NOMO-1 treated with dmso at 0.1 percent for 144 hours (cell line): ENCODE measurements around the gene GNS.
"Not testable (repeated sequence)": the region's sequence is repeated elsewhere in the genome, so short reads cannot be mapped to it uniquely, and the experiment has no call there.

ENCODE experiments used
- DNase-seq: peaks from one replicate; lab custom pipeline; 2025; ENCODE audit not compliant: unreplicated experiment; lab: John Stamatoyannopoulos, UW

The GNS gene

DNA sequence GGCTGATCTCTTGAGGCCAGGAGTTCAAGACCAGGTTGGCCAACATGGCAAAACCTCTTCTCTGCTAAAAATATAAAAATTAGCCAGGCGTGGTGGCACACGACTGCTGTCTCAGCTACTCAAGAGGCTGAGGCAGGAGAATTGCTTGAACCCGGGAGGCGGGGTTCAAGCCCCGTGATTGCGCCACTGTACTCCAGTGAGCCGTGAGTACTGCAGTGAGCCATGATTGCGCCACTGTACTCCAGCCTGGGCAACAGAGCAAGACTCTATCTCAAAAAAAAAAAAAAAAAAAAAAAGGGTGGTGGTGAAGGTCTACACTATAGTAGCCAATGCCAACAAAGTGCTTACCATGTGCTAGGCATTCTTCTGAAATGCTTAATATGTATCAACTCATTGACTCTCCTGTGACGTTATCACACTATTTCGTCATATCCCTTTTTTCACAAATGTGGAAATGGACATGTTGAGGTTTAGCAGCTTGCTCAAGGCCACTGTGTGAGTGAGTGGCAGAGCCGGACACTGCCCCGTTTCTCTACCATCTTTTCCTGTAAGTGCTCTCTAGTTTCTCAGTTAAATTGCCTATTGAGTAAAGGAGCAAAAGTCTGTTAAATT lies 59.6 kb downstream of the GNS start:
- DNase-seq = no peak

DNA sequence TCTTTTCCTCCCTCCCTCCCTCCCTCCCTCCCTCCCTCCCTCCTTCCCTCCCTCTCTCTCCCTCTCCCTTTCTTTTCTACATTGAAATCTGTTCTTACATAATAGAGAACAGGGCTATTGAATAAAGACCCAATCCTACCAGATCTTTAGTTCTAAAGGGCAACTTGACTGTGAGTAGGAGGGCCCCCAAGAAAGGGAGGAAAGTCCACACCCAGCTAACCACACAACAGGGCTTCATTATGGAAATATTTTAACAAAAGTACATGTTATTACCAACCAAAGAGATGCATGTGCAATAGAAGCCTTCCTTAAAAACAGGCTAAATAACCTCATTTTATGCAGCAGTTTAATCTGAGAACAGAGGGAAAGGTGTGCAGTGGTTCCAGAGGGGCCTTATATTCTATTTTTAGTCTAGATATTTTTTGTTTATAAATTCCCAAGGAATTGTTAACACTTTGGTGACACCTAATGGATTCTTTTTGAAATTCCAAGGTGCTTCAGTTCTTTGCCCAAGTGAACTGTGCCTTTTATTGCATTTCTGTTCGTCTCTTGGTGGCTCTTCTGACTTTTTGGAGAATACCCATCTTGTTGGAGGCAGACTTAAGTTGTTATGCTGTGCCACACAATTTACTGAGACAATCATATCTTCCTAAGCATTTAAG lies 63.0 kb downstream of the GNS start:
- no peak for DNase-seq

DNA sequence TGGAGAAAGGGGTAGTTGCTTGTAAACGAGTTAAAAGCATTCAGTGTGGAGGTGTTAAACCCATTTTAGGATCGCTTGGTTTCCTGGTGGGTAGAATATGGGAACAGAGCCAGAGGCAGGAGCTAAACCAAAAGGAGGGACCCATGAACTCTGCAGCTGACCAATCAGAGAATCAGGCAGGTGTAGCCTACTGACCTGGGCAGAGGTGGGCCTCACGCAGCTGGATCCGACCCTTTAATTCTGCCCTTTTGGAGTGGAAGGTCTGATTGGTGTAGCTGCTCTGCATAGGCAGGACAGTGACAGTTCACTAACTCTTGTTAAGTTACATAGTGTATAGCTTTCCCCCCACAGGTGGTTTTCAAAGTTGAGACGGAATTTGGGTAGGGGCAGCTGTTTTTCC lies 63.7 kb downstream of the GNS start:
- no peak for DNase-seq

DNA sequence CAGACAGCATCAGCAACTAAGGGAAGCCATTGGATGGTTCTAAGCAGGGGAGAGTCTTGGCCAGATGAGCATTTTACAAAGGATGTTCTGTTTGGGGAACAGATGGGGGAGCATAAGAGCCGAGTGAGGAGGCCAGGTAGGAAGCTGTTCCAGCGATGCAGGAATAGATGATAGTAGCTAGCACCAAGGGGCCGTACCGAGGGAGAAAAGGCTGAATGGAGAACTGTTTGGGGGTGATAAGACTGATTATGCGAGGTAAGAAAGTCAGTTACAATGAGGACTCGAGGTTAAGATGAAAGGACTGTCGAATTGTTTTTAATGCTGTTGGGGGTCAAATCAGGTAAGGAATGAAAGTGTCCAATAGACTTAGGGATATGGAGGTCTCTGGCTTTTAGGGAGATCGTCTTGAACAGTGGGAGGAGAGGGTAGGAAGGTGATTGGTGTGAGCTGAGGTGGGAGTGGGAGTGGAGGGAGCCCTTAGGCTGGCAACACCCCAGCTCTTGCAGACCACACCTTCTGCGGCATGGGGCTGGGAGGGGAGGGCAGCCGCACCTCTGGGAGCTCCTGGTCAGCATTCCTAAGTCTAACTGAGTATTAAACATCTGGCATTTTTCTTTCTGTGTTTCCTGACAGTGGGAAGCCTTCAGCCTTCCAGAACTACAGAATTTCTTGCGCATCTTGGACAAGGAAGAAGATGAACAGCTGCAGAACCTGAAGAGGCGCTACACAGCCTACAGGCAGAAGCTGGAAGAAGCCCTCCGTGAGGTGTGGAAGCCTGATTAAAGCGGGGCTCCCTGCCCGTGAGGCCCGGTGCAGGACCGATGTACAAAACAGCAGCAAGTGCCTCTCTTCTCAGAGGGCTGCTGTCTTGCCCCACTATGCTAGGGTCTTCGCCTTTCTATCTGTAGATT lies 64.8 kb downstream of the GNS start:
- no peak for DNase-seq

DNA sequence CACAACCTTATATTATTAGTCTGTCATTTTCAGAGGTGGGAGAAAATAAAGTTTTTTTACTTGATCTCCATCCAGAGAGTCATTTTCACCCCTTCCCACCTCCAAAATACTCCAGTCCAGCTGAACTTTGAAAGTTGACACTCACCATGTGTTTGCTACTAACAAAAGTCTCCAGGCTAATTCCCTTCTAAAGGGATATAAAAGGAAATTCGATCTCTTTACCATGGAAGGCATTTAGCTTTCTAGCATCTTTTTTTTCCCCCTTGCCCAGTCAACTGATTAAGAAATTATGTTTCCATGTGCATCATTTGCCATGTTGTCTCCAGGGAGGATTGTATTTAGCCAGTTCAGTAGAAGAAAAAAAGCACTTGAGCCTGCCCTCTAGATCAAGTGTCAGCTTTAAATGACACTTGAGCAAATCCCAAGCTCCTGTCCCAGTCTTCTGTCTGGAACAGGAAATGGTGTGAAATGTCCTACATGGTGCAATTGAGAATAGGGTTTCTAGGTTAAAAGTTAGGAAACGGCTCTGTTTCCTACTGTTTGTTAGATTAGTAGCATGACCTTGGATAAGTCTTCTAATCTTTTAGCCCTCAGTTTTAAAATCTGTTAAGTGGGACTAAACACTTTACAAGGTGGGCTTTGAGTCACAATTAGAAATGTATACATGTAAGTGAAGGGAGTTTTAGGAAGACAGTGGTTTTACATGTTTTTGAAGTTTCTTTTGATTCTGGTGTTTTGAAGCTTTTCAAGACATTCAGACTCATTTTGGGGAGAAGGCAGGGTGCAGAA lies 67.2 kb downstream of the GNS start:
- no peak for DNase-seq

DNA sequence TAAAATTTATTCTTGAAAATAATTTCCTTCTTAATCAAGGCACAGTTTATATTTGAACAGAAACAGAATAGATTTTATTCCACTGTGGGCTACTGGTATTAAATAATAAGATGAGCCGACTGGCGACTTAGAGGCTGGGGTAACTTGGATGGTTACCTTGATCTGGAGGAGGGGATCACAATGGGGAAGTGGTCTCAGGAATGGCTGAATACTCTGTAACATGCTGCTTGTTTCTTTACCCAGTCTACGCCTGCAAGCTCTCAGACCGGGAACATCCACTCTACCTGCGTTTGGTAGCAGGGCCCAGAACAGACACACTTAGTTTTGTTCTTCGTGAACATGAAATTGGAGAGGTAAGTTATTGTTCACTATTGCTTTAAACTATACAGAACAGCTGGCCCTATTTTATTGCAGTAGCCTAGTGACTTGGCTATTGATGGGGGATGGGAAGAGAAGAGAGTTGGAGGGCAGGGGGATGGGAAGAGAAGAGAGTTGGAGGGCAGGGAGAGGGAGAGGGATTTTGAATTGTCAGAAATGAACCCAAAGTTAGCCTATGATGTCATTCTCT lies 67.9 kb downstream of the GNS start:
- DNase-seq = no peak

DNA sequence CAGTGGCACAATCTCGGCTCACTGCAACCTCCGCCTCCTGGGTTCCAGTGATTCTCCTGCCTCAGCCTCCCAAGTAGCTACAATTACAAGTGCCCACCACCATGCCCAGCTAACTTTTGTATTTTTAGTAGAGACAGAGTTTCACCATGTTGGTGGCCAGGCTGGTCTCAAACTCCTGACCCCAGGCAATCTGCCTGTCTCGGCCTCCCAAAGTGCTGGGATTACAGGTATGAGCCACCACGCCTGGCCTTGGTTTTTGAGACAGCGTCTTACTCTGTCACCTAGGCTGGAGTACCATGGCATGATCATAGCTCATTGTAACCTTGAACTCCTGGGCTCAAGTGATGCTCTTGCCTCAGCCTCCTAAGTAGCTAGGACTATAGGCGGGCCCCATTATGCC lies 69.0 kb downstream of the GNS start:
- DNase-seq = not testable (repeated sequence)

DNA sequence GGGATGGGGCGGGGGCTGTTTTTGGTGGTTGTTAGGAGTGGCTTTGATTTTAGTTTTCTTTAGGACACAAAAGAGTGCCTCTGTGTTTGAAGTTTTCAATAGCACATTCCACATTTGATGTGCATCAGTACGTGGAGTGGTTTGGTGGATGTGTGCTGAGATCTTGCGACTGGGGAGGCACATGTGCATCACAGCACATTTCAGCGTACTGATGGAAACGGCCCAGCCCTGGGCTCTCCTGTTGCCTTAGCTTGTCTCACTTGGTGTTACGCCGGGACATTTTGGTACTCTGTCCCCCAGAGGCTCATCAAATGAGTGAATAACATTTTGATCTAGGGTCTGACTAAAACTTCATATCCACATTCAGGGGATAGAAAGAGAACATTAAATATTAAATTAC lies 70.5 kb downstream of the GNS start:
- DNase-seq = no peak

DNA sequence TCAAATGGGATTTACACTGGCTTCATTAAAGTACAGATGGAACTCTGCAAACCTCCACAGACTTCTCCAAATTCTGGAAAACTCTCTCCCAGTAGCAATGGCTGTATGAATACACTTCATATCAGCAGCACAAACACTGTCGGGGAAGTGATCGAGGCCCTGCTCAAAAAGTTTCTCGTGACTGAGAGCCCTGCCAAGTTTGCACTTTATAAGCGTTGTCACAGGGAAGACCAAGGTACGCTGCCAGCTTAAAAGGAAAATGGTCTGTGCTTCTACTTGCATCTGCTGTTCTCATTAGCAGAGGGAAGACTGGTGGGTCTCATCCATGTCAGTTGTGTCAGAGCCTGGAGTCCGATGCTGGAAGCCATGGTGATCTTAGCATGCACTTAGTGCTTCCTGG lies 71.0 kb downstream of the GNS start:
- DNase-seq = no peak

DNA sequence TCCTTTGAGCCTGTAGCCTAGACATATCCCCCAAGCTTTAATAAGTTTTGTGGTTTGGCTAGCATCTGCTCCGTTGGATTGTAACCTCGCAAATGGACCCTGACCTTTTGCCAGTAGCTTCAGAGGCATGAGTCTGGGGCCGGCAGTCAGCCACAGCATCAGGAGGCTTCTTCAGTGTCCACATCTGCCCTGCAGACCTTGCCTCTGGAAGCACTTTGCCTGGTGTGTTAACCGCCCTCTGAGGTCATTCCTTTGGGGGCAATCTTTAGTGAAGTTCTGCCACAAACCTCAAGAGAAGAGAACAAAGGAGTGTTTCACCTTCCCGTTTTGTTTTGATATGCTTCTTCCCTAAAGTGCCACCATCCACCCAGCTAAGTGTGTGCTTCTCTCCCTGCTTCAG lies 71.4 kb downstream of the GNS start:
- DNase-seq = no peak

DNA sequence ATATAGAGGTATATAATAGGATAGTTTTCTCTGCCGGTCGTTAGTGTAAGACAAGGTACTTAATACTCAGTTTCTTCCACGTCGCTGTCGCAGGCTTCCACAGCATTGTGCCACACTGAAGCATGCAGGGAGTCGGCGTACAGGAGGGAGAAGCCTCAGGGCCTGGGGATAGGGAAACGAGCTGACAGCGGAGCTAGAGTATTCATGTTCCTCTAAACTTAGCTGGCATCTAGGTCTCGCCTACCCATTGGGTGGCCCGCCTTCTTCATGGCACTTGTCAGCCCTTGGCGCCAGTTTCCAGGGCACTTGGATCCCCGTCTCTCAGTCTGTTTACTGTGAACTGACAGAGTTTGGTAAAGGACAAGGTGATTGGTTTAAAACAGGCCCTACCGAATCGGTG lies 73.6 kb downstream of the GNS start:
- no peak for DNase-seq

DNA sequence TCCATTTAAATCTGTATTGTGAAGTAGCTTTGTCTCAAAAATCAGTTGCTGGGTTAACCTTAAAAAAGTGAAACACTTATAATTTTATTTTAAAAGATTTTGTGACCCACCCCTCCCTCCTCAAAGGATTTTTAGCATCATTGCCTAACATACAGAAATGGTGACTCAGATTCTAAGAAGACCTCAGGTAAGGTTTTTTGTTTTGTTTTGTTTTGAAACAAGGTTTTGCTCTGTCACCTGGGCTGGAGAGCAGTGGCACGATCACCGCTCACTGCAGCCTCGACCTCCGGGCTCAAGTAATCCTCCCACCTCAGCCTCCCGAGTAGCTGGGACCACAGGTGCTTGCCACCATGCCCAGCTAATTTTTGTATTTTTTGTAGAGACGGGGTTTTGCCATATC lies 74.2 kb downstream of the GNS start:
- no peak for DNase-seq

DNA sequence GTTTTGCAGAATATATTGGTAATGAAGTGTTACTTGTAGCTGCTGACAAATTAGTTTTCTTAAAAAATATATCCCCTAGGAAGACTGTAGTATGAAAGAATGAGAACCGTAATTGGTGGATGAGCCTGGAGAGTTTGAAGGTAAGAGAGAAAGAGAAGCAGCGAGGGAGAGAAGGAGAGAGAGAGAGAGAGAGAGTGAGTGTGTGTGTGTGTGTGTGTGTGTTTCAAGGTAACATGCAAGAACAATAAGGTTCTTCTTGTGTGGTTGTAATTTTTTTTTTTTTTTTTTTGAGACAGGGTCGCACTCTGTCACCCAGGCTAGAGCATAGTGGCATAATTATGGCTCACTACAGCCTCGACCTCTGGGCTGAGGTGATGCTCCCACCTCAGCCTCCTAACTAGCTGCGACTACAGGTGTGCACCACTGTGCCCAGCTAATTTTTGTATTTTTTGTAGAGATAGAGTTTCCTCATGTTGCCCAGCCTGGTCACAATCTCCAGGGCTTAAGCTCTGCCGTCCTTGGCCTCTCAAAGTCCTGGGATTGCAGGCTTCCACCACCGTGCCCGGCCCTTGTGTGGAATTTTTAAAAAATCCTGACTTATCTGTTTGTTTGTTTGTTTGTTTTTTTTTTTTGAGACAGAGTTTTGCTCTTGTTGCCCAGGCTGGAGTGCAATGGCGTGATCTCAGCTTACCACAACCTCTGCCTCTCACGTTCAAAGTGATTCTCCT lies 75.2 kb downstream of the GNS start:
- DNase-seq = no peak

DNA sequence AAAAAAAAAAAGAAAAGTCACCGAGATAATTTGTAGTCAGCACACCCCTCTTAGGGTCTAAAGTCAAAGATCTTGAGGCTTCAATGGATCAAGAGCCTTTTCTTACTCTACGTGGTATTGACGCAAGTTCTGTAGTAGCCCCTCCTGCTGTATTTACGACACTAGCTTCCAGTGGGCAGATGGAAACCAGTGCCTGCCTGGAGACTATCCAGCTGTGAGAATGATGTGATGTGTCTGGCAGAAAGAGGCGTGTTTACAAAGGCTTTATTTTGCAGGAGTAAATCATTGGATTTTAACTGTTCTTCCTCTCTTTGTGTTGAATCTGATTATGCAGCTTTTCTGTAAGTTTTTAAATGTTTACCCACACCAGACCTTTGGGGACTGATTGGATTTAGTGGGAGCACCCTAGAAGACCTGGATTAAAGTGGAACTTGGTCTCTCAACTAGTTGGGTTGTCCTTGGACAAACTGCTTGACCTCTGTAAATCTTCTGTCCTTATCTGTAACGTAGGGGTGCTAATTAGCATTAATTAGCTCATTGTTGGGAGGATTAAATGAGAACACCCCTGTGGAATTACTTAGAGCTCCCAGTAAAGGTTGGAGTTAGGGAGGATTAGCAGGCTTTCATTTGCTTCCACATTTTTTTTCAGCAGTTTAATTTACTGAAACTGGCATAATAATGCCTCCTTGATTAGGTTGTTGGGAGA lies 76.5 kb downstream of the GNS start:
- DNase-seq = no peak

DNA sequence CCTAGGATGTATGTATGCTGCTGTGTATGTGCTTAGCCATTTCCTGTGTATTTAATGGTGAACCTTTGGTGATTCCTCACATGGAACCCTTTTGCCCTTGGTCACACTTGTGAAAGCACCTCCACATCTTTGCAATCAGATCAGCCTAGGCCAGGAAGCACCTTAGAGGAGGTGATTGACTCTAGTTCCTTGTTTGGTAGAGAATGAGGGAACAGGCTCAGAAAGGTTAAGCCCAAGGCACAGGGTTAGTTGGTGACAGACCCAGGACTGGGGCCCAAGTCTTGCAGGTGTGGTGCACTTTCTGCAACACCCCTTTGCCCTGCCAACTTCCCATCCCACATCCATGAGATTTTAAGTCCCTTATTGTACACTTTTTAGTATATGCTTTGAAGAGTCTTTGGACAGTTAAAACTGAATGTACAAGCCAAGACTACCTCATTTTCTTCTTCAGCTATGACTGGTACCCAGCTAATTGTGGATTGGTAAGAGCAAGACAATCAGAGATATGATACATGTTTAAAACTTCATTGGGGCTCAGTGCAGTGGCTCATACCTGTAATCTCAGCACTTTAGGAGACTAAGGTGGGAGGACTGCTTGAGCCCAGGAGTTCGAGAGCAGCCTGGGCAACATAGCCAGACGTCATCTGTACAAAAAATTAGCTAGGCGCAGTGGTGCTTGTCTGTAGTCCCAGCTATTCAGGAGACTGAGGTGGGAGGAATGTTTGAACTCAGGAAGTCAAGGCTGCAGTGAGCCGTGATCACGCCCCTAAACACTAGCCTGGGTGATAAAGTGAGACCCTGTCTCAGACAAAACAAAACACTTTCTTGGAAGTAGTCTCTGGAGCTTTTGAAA lies 77.8 kb downstream of the GNS start:
- DNase-seq = no peak

DNA sequence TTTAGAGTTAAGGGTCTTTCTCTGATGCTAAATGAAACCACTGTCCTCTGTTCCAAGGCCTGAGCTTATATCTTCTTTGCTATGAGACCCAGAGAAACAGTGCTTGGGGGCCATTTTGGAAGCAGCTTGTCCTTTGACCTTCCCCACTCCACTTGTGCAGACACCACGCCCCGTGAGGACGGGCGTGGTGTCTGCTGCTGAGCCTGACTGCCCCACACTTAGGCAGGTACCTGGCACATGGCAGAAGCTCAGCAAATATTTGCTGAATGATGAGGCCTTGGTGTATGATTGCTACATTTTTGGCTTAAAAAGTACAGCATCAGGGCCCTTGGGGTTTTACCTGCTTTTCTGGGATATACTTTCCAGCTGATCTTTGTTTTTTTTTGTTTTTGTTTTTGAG lies 79.0 kb downstream of the GNS start:
- DNase-seq = no peak

DNA sequence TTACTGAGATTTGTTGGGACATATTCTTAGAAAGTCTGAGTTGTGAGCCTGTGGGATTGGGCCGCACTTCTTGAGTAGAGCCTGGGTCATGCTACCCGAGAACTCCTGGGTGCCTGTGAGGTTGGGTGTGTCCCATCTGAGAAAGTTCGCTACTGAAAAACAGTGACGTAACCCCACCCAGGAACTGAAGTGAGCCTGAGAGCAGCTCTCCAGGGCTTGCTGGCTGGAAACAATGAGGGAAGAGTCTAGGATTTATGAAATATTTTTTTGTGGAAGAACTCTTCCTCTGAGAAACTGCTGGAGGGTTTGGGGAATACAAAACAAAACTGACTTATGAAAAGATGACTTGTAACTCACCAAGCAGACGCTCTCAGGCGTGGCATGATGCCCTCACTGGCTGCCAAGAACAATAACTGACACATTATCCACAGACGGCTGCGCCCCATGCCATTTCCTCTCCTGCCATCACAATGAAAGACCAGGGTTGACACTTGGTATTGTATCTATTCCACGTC lies 79.7 kb downstream of the GNS start:
- DNase-seq = no peak

DNA sequence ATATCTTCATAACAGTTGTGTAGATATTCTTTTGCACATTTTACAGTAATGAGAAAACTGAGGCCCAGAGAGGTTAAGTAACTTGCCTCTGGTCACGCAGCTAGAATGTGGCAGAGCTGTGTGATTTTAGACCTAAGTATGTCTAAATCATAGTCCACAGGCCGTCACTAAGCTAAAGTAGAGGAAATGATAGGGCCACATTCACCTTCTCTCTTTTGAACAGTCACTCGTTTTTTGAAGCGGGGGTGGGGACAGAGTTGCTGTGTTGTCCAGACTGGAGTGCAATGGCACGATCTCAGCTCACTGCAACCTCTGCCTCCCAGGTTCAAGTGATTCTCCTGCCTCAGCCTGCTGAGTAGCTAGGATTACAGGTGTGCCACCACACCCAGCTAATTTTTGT lies 80.4 kb downstream of the GNS start:
- no peak for DNase-seq

DNA sequence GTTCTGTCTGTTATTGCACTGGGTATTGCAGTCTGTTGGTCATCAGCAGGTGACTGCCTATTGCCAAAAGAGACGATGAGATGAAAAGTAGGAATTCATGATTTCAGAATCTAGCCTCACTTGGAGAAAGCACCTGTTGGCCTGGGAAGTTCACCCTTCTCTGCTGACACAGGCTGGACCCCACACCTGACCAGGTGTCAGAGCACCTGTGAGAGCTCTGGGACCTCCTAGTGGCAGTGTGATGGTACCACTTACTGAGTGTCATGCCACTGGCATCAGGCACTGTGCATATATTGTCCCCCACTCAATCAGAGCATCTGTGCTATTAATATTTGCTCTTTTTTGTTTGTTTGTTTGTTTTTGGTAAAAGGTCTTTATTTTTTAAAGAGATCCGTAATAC lies 81.0 kb downstream of the GNS start:
- no peak for DNase-seq
